ENCODE measurements around the gene FPR2.

FPR2 gene

DNA sequence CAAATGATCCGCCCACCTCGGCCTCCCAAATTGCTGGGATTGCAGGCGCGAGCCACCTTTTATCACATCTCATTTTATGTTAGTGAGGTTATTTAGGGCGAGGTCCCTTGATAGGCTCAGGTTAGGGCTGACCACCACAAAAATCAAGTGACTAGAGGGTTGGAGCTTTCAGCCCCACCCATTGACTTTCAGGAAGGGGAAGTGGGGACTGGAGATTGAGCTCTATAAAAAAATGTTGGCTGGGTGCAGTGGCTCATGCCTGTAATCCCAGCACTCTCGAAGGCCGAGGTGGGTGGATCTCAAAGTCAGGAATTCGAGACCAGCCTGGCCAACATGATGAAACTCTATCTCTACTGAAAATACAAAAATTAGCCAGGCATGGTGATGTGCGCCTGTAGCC lies 54.1 kb downstream of the FPR2 start:
- Histone ChIP-seq H2AK5ac (ENCODE audit: low read length) (no peak overlapping the region), H3K18ac (ENCODE audit: low read length) (no peak overlapping the region), H3K4ac (ENCODE audit: low read depth, low read length) (no peak overlapping the region), H3K79me2 (ENCODE audit: control insufficient read depth, insufficient read depth, low read length, poor library complexity) (no peaks in the 10 kb centered on the region), H2BK5ac (ENCODE audit: low read depth, low read length, poor library complexity) (no peak overlapping the region), H3K36me3 (ENCODE audit: control insufficient read depth in 1 of 2, insufficient read depth in 2 of 2, low read length in 2 of 2) (no peaks in the 10 kb centered on the region), H4K8ac (ENCODE audit: low read depth, low read length) (no peak overlapping the region), H4K91ac (ENCODE audit: low read depth, low read length) (no peak overlapping the region), H3K79me1 (ENCODE audit: low read length) (no peaks in the 10 kb centered on the region), H3K14ac (ENCODE audit: low read length) (no peak overlapping the region), H4K12ac (ENCODE audit: low read depth, low read length) (no peak overlapping the region), H2BK12ac (ENCODE audit: low read length) (no peak overlapping the region), H3K9me3 (ENCODE audit: insufficient read depth, low read depth, low read length) (peaks cover 9% of the 10 kb centered on the region), H3K23ac (ENCODE audit: low read length) (no peak overlapping the region), H3K4me1 (ENCODE audit: control insufficient read depth in 1 of 2, insufficient read depth in 2 of 2, low read length in 2 of 2) (no peaks in the 10 kb centered on the region), H3K27ac (ENCODE audit: low read depth, low read length) (no peak overlapping the region), H3K9ac (ENCODE audit: low read length) (no peak overlapping the region), H3K4me2 (ENCODE audit: low read length) (no peak overlapping the region), H3K27me3 (ENCODE audit: insufficient read depth, low read length) (no peaks in the 10 kb centered on the region), H3K4me3 (ENCODE audit: low read depth, low read length) (no peak overlapping the region), H2AFZ (ENCODE audit: insufficient read depth, low read length, poor library complexity) (no peak overlapping the region), H2BK120ac (ENCODE audit: insufficient read depth, low read length, poor library complexity) (no peak overlapping the region)
- no CpG with 5 or more reads among the region's 9 CpGs for WGBS (ENCODE audit: extremely low coverage, insufficient coverage, insufficient read length)
- DNase-seq: no peak

DNA sequence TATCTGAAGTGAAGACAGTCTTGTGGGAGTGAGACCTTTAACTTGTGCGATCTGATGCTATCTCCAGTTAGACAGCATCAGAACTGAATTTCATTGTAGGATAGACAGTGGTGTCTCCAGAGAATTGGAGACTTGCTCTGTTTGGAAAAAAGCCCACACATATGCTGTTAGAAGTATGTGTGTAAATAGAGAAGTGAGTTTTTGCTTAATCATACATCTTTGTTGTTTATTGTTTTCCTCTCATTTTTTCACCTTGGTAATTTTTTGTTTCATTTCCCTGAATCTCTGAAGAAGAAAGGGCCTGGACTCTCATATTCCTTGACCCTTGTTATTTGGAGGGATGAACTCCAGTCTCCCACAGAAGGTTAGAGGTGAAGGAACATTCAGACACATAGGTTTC lies 55.7 kb downstream of the FPR2 start:
- no peak overlapping the region for H2BK120ac ChIP-seq (ENCODE audit: insufficient read depth, low read length, poor library complexity)

DNA sequence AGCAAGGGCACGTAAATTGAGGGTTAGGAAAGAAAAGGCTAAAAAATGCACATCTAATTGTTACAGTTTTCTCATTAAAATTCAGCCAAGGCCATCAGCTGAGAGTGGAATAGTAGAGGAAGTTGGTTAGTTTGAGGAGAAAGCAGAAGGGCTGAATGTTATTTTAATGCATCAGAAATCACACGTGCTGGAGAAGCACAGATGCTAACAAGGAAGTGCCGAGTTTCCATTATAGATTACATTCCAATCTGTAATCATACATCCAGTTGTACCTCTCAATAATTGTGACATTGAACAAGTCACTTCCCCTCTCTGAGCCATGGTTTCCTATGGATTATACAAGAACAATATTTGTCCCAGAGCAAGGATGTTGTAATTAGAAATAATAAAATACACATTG lies 59.0 kb downstream of the FPR2 start:
- Histone ChIP-seq H4K12ac (ENCODE audit: low read depth, low read length) (no peak overlapping the region), H3K23ac (ENCODE audit: low read length) (no peak overlapping the region), H4K8ac (ENCODE audit: low read depth, low read length) (no peak overlapping the region), H3K4me3 (ENCODE audit: low read depth, low read length) (no peak overlapping the region), H2BK120ac (ENCODE audit: insufficient read depth, low read length, poor library complexity) (no peak overlapping the region), H3K9me3 (ENCODE audit: insufficient read depth, low read depth, low read length) (peaks cover 17% of the 10 kb centered on the region), H3K79me1 (ENCODE audit: low read length) (no peaks in the 10 kb centered on the region), H3K27me3 (ENCODE audit: insufficient read depth, low read length) (no peaks in the 10 kb centered on the region), H2AK5ac (ENCODE audit: low read length) (no peak overlapping the region), H4K91ac (ENCODE audit: low read depth, low read length) (no peak overlapping the region), H3K27ac (ENCODE audit: low read depth, low read length) (no peak overlapping the region), H3K14ac (ENCODE audit: low read length) (no peak overlapping the region), H3K4me1 (ENCODE audit: control insufficient read depth in 1 of 2, insufficient read depth in 2 of 2, low read length in 2 of 2) (peaks cover 0 to 3% of the 10 kb centered on the region in 2 experiments), H3K4me2 (ENCODE audit: low read length) (no peak overlapping the region), H3K18ac (ENCODE audit: low read length) (no peak overlapping the region), H3K36me3 (ENCODE audit: control insufficient read depth in 1 of 2, insufficient read depth in 2 of 2, low read length in 2 of 2) (no peaks in the 10 kb centered on the region), H2AFZ (ENCODE audit: insufficient read depth, low read length, poor library complexity) (no peak overlapping the region), H2BK5ac (ENCODE audit: low read depth, low read length, poor library complexity) (no peak overlapping the region), H3K79me2 (ENCODE audit: control insufficient read depth, insufficient read depth, low read length, poor library complexity) (no peaks in the 10 kb centered on the region), H3K4ac (ENCODE audit: low read depth, low read length) (no peak overlapping the region), H2BK12ac (ENCODE audit: low read length) (no peak overlapping the region), H3K9ac (ENCODE audit: low read length) (no peak overlapping the region)
- WGBS (ENCODE audit: extremely low coverage, insufficient coverage, insufficient read length): no CpG with 5 or more reads among the region's 3 CpGs
- DNase-seq: no peak

More for the DNA sequence above, 55.7 kb downstream of the FPR2 start:
- no peak overlapping the region for H3K4ac ChIP-seq (ENCODE audit: low read depth, low read length)
- no peak overlapping the region for H4K12ac ChIP-seq (ENCODE audit: low read depth, low read length)
- no peak overlapping the region for H2BK5ac ChIP-seq (ENCODE audit: low read depth, low read length, poor library complexity)
- no peak overlapping the region for H3K23ac ChIP-seq (ENCODE audit: low read length)
- H3K79me2 ChIP-seq (ENCODE audit: control insufficient read depth, insufficient read depth, low read length, poor library complexity): no peaks in the 10 kb centered on the region
- H2BK12ac ChIP-seq (ENCODE audit: low read length): no peak overlapping the region
- H3K4me3 ChIP-seq (ENCODE audit: low read depth, low read length): no peak overlapping the region
- peaks cover 9% of the 10 kb centered on the region for H3K9me3 ChIP-seq (ENCODE audit: insufficient read depth, low read depth, low read length)
- no peak overlapping the region for H3K18ac ChIP-seq (ENCODE audit: low read length)
- no peak overlapping the region for H3K4me2 ChIP-seq (ENCODE audit: low read length)
- no peaks in the 10 kb centered on the region for H3K27me3 ChIP-seq (ENCODE audit: insufficient read depth, low read length)
- no peaks in the 10 kb centered on the region for H3K79me1 ChIP-seq (ENCODE audit: low read length)
- H3K14ac ChIP-seq (ENCODE audit: low read length): no peak overlapping the region
- no peaks in the 10 kb centered on the region for H3K36me3 ChIP-seq (ENCODE audit: control insufficient read depth in 1 of 2, insufficient read depth in 2 of 2, low read length in 2 of 2)
- H4K91ac ChIP-seq (ENCODE audit: low read depth, low read length): no peak overlapping the region
- no peak overlapping the region for H4K8ac ChIP-seq (ENCODE audit: low read depth, low read length)
- H3K27ac ChIP-seq (ENCODE audit: low read depth, low read length): no peak overlapping the region
- no CpG with 5 or more reads among the region's 1 CpG for WGBS (ENCODE audit: extremely low coverage, insufficient coverage, insufficient read length)
- no peak overlapping the region for H2AFZ ChIP-seq (ENCODE audit: insufficient read depth, low read length, poor library complexity)
- no peak for DNase-seq
- H3K4me1 ChIP-seq (ENCODE audit: control insufficient read depth in 1 of 2, insufficient read depth in 2 of 2, low read length in 2 of 2): peaks cover 0 to 3% of the 10 kb centered on the region in 2 experiments
- no peak overlapping the region for H3K9ac ChIP-seq (ENCODE audit: low read length)
- no peak overlapping the region for H2AK5ac ChIP-seq (ENCODE audit: low read length)
